ENCODE data around the gene FBXO47.
"Not testable (repeated sequence)": the region's sequence is repeated elsewhere in the genome, so short reads cannot be mapped to it uniquely, and the experiment has no call there.

FBXO47 gene

DNA sequence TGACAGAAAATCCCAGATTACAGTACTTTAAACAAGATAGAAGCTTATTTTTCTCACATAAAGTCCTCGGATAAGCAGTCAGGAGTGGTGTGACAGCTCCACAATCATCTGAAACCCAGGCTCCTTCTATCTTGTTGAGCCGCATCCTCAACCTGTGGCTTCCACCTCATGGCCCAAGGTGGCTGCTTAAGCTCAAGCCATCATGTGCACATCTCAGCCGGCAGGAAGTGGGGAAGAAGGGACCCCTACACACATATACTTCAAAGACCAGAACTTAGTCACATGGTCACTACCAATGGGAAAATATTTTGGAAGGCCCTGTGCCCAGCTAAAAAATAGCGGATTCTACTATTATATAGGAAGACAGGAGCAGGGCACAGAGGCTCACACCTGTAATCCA is 11.0 kb upstream of the FBXO47 start:
- DNase-seq, result no peak

DNA sequence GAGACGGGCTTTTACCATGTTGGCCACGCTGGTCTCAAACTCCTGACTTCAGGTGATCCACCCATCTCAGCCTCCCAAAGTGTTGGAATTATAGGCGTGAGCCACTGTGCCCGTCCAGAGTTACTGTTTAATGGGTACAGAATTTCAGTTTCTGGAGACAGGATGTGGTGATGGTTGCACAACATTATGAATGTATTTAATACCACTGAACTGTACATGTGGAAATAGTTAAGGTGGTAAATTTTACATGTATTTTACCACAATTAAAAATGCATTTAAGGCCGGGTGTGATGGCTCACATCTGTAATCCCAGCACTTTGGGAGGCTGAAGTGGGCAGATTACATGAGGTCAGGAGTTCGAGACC is 9.0 kb upstream of the FBXO47 start:
- DNase-seq, result not testable (repeated sequence)

DNA sequence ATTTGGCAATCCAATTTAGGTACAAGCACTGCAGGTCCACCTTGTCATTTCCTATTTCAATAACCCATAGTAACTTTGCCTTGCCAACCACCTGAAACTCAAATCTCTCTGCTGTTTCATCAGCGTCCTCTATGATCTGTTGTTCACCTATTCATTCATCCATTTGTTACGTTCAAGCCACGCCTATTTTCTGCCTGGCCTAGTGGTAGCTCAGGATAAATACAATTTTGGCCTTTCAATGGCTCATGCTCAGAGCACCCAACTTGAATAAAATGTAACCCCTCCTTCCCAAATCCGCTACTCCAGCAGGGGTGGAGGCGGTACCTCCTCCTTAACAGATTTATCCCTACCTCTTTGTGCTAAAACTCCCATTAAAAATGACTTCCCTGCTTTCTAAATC is 3.6 kb upstream of the FBXO47 start:
- no peak for DNase-seq

DNA sequence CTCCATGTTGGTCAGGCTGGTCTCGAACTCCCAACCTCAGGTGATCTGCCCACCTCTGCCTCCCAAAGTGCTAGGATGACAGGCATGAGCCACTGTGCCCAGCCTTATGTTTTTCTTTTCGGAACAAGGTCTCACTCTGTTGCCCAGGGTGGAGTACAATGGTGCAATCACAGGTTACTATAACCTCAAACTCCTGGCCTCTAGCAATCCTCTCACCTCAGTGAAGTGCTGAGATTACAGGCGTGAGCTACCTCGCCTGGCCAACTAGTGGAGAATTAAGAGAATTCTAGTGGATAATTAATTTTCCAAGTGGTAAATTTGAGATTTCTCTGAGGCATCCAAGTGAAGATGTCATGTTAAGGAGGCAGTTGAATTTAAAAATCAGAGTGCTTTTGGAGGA is 2.9 kb upstream of the FBXO47 start:
- DNase-seq, result no peak

DNA sequence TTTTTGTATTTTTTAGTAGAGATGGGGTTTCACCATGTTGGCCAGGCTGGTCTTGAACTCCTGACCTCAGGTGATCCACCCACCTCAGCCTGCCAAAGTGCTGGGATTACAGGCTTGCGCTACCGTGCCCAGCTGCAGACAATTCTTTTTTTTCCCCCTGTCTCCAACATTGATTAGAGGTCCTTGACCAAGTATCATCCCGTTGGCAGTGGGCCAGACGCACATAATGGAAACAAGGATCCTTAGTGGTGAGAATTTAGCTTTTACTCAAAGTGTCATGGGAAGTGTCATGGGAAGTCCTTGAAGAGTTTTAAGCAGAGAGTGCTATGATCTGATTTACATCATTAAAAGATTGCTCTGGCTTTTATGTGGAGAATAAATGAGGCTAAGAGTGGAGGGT is 2.1 kb upstream of the FBXO47 start:
- no peak for DNase-seq

DNA sequence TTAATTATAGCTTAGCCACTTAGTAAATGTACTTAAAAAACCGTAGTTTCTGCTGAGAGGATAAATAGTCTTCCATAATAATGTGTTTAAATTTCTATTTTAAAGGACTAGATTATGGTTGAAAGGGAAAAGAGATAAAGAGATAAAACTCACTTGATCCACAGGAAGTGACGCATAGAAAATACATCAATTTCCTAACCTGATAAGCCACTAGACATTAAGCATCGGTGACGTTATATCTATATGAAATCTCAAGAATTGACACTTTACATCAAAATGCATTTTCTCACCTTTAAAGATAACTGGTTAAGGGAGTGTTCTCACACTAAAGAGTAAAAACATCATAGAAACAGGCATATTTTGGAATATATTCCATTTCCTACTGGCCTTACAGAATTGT is 5.8 kb downstream of the FBXO47 start:
- DNase-seq, result no peak

DNA sequence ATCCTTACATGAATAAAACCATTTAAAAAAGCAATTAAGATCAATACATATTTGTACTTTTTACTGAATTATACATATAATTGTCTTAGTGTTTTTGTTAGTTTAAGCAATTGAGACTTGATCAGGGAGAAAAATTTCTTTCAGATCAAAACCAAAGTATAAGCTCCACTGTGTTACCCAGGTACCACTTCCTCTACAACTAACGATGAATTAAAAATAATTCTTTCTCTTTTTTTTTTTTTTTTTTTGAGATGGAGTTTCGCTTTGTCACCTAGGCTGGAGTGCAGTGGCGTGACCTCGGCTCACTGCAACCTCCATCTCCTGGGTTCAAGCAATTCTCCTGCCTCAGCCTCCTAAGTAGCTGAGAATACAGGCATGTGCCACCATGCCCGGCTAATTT is 6.8 kb downstream of the FBXO47 start:
- no peak for DNase-seq

DNA sequence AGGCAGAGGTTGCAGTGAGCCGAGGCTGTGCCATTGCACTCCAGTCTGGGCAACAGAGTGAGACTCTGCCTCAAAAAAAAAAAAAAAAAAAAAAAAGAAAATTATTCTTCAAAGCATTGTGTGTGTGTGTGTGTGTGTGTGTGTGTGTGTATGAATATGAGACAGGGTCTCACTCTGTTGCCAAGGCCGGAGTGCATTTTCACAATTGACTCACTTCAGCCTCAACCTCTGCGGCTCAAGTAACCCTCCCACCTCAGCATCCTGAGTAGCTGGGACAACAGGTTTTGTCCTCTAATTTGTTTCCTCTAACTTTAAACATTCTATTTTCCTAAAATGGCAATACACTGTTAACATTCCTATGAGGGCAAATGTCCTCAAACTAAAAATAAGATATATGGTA is 7.7 kb downstream of the FBXO47 start:
- no peak for DNase-seq

DNA sequence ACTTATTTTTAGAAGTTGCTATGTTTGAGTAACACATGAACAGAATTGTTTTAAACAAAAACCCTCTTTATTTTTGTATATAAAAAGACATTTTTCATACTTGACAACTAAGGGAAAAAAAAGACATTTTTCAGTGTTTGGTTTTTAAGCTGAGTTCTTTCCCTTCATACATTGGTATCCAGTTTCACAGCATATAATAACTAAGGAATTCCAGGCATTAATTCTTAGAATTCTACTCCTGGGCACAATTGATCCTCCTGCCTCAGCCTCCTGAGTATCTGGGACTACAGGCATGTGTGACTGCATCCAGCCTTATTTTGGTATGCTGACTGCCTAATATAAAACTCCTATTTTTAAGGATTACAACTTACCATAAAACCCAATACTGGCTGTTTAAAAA is 8.4 kb downstream of the FBXO47 start:
- no peak for DNase-seq

DNA sequence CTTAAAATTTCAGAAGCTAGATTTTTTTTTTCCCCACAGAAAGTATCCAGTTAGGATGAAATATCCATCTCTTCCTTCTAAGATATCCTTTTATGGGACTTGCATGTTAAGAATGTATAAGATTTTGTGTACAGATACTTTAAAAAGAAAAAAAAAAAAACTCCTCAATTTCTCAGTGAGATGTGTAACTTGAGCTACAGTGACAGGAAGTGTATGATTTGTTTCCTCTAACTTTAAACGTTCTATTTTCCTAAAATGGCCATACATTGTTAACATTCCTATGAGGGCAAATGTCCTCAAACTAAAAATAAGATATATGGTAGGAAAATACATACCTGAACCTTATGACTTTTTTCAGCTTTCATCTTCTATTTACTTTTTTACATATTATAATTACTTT is 8.9 kb downstream of the FBXO47 start:
- DNase-seq, result no peak

DNA sequence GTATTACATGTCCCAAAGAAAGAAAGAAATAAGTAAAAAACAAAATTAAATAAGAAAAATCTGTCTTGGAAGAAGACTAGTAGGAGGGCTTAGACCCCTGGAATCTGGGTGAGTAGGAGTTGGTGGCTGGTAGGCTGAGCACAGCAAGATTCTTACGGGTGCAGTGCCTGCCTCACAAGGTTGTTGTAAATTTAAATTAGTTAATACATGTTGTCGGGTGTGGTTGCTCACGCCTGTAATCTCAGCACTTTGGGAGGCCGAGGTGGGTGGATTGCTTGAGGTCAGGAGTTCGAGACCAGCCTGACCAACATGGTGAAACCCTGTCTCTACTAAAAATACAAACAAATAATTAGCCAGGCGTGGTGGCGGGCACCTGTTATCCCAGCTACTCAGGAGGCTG is 13.4 kb downstream of the FBXO47 start:
- not testable (repeated sequence) for DNase-seq

DNA sequence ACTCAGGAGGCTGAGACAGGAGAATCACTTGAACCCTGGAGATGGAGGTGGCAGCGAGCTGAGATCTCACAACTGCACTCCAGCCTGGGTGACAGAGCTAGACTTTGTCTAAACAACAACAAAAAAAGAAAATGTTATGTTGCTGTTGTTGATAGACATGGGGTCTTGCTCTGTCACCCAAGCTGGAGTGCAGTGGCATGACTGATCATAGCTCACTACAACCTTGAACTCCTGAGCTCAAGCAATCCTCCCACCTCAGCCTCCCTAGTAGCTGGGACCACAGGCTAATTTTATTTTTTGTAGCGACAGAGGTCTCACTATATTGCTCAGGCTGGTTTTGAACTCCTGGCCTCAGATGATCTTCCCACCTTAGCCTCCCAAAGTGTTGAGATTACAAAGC is 20.0 kb downstream of the FBXO47 start:
- DNase-seq, result no peak

DNA sequence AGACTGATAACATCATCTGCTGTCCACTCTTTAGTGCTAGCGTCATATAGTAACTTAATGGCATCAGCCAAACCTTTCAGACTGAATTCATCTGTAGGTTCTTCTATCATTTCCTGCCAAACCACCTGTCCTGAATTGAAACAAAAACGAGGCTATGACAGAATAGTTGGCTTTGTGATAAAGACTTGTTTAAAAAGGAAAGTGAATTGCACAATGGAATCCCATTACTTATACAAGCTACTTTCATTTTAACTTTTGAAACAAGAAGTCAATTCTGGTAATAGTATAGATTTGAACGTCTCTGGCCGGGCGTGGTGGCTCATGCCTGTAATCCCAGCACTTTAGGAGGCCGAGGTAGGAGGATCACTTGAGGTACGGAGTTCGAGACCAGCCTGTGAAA is 23.6 kb downstream of the FBXO47 start:
- no peak for DNase-seq

DNA sequence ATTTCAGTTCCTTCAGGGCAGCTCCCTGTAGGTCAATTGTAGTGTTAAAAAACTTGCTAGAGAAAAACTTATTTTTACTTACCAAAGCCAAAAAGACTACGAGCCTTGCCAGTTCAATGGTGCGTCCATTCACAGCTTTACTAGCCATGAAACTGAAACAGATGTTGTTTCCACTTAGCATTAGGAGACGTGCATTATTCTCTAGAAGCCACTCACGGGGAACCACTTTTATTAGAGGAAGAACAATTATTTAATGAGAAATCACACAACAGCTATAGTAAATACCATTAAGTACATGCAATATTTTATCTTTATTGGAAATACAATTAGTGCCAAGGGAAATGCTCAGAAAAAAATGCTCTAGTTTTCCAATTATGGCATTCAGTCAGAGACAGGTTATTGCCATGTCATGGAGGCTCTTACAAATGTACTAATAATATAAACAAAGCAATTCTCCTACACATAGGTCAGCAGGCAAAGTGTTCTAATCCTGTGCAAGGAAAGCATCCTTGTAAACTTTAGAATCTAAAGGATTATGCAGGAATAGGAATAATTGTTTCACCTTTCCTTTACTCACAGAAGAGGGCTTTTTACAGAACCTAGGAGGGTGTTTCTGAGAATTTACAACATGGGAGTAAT is 24.4 kb downstream of the FBXO47 start:
- DNase-seq, result no peak

DNA sequence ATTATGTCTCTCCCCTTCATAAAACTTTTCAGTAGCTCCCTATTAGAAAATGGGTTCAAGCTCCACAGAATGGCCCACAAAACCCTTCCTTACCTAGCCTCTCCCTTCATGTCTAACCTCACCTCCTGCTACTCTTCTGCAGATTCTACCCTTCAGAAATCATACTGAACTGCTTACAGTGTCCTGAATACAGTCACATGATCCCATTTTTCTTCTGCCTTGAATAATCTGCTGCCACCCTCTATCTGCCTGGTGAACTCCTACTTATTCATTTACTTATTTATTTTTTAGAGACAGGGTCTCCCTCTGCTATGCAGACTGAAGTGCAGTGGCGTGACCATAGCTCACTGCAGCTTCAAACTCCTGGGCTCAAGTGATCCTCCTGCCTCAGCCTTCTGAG is 26.8 kb downstream of the FBXO47 start:
- no peak for DNase-seq

DNA sequence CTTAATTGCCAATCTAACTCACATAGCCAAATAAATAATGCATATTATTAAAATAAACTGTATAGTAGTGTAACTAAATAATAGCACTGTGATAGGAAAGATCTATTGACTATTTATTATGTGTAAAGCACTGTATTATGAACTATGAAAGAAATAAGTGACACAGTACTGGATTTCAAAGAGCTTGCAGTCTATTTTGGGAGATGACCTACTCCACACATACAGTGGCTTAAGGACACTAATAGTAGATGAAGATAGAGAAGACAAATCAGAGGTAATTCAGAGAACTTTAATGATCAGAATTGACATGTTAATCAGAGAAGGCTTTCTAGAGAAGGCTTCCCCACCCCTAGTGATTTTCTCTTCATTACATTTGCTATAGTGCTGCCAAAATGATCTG is 27.2 kb downstream of the FBXO47 start:
- DNase-seq, result no peak

DNA sequence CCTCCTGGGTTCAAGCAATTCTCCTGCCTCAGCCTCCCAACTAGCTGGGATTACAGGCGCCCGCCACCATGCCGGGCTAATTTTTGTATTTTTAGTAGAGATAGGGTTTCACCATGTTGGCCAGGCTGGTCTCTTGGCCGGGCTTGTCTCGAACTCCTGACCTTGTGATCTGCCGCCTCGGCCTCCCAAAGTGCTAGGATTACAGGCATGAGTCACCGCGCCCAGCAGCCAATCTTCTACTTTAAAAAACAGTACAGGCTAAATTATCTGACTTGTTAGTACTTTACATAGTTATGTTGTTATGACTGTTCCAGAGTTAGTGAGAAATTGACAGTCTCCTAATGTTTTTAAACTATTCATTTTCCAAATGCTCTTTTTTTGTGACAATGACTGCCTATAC is 33.2 kb downstream of the FBXO47 start:
- not testable (repeated sequence) for DNase-seq

DNA sequence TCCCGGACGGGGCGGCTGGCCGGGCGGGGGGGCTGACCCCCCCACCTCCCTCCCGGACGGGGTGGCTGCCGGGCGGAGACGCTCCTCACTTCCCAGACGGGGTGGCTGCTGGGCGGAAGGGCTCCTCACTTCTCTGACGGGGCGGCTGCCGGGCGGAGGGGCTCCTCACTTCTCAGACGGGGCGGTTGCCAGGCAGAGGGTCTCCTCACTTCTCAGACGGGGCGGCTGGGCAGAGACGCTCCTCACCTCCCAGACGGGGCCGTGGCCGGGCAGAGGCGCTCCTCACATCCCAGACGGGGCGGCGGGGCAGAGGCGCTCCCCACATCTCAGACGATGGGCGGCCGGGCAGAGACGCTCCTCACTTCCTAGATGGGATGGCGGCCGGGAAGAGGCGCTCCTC is 36.4 kb downstream of the FBXO47 start:
- DNase-seq, result not testable (repeated sequence)

DNA sequence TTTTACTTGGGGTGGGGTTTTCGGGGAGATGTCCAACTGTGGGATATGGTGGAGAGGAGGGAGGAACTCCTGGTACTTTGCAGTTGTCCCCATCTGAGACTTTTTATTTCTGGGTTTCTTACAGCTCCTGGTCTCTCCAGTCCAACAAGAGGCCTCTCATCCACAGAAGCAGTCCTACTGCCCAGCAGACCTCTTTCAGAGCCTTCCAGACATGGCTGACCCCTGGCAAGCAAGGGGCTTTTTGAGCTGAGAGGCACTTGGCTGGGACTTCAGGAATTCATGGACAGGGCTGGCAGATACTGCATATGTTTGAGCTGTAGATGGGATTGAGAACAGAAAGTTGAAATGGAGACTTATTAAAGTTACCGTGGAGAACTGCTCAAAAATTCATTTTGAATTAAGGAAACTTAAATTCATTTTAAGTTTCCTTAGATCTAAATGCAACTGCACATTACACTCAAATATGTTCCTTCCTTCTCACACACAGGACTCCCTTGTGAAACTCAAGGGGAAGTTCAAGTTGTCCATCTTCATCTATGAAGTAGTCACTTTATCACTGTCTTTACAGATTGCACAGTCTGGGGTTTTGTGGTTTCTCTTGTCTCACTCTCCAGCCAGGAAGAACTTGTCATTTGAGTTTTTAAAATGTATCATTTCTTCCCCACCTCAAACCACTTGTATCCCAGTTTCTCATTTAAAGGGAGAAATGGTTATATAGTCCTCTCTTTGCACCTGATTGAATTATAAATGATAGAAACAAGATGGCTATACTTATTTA is 40.7 kb downstream of the FBXO47 start:
- no peak for DNase-seq

DNA sequence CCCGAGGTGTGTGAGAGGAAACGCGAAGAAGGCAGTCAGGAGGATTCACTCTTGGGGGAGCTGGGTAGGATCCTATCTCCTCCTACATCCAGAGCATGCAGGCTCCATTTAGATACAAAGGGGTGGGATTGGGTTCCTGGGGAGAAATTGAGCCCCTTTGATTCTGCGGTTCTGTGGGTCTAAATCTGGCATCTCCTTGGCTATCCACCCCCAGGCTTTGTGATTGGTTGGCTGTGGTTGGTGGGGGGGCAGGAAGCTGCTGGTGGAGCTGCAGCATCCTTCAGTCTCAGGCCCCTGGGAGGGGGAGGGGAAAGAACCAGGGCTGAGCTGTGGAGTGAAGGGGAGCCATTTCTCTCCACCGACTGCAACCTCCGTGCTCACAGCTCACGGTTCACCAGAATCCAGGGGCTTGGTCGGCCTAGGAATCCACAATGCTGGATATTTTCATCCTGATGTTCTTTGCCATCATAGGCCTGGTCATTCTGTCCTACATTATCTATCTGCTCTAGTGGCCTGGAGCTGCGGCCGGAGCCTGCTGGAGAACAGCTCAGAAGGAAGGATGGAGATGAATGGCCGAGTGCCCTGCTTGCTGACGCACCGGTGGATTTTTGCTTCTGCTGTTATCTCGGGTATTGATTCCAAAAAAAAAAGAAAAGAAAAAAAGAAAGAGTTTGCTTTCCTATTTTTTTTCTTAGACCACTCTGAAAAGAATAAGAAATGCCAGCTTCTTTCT is 41.8 kb downstream of the FBXO47 start, which contains the start of gene LASP1NB:
LASP1NB (plus strand) TSS at position 352 of the 733 bp plus-strand sequence.
- DNase-seq, result no peak

DNA sequence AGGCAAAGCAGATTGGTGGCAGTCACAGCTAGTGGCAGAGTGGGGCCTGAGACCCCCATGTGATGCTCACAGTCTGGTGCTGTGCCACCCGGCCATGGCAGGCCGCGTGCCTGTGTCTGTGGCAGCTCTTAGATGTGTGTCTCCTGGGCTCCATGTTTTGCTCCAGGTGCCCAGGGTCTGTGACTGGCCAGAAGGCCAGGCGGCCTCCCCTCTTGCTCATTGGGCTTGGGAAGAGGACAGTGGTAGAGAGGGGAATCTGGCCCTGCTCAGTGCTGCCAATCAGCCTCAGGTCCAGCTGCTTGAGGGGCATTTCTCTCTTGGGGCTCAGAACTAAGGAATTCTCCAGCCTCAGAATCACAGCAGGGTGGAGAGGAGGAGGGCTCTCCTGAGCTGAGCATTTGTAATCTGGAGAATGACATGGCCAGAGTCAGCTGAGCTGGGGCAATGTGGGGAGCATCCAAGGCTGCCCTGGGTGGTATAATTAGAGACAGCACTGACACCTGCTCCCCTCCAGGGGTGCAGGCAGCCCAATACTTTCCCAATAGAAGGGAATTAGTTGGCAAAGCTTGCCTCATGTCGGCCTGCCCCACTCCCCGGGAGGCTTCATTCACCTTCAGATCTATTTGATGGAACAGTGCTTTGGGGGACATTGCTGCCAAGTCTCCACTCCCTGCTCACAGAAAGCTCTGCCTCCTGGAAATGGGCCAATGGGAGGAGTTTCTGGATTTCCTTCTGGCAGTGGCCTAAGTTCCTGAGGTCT is 44.5 kb downstream of the FBXO47 start:
- no peak for DNase-seq

DNA sequence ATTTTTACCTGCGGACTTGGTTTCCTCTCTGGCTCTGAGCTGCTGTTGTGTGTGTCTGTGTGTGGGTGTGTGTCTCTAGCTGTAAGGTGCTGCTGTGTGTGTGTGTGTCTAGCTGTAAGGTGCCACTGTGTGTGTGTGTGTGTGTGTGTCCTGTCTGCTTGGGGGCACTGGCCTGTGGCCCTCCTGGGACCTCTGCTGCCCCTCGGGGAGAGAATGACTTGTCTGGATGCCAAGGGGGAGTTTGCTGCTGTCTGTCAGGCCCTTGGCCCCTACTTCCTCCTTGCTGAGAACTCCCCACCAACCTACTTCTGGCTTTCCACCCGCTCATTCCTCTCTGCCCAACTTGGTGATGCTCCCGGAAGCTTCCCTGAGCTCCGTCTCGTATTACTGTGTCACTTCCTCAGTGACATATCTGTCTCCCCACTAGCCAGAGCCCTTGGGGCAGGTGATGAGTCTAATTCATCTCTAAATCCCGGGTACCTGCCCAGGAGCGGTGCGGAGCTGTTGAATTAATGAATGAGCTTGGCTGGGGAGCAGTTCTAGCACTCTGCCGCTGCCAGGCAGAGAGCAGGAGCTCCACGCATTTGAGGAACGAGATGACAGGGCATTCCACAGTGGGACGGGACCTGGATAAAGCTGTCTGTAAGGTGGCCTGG is 45.3 kb downstream of the FBXO47 start:
- no peak for DNase-seq

Data from stimulated activated CD4-positive, alpha-beta T cell treated with anti-CD3 and anti-CD28 coated beads, Interleukin-2, amount 100 ng/mL, for 48 hours (primary cell).